CMK (cell line): ENCODE data around the gene DHX35.

ENCODE experiments used
- DNase-seq: peaks from one replicate; pipeline ENCODE4 v3.0.0-alpha.2; 2010; ENCODE audit warnings: low read depth

The DHX35 gene

DNA sequence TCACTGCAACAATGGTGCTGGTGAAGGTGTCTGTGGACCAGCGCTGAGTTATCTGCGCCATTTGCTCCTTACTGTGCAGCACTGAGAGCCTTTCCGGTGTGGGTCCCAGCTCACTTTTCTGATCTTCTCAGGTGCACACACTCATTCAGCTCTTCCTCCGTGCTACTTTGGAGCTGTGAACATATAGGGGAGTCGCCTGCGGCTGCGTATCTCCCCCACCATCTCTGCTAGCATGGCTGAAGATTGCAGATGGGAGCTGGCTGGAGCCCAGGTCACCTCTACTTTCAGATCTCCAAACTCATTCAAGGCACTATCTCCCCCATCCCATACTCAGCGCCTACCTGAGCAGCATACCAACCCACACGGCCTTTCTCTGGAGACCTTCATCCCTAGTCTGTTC lies 96.9 kb downstream of the DHX35 start:
- DNase-seq, result no peak

DNA sequence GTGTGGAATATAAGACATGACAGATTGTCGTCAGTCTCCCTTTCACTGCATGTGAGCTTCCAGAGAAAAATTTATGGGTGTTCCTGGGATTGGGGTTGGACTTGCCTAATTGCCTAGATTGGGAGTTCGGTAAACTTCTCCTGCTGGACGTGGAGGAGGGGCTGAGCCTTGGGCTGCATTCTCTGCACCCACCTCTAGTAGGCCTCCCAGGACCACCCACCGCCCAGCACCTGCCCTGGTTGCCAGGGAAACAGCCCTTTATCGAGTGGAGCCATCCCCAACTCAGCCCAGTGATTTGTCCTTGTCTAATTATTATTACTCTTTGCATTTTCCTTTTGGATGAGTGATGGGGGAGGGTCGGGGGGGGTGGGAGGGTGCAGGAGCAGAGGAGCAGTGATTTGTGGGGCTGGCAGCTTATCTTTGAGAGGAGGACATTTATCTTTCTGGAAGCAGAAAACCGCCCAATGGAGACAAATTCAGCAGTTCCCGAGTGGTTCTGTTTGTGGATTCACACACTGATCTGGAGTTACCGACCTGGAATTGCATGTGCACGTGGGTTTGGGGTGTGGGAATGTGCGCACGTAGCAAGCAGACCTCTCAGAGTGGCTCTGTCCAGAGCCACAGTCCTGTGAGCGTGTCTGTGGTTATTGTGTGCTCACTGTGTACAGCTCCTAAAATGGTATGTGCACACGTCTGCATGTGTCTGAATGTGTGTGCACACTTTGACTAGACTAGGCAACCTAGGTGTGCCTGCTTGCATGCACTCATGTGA lies 104.5 kb downstream of the DHX35 start:
- no peak for DNase-seq

- no peak for DNase-seq
Measured at GRCh38 chr20:39067526-39068216, 105.5 kb downstream of the DHX35 start.

- no peak for DNase-seq
Measured at GRCh38 chr20:39069976-39070375, 107.8 kb downstream of the DHX35 start.

DNA sequence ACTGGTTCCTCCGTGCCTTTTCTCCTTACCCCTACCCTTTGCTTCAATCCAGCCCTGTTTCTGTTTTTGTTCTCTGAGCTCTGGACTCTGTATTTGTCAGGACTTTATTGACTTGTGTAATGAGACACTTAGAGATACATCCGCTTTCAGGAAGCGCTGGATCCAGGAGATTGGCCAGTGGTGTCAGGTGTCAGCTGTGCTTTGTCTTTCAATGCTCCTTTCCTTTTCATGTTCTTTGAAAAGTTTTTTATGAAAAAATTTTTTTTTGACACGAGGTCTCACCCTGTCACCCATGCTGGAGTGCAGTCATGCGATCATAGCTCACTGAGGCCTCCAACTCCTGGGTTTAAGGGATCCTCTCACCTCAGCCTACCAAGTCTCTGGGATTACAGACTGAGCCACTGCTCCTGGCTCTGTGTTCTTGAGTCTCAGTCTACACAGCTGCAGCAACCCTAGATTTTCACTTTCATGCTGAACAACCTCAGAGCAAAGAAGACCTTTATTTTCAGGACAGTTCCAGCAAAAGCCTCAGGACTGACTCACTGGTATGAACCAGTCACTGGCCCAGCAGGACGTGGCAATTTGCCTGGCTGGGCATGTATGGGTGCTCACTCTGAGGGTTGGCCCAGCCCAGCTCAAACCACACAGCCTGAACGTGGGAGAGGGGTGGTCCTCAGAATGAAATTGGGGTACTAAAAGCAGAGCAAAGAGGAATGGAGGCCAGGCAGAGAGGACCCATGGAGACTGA lies 108.5 kb downstream of the DHX35 start:
- no peak for DNase-seq

- no peak for DNase-seq
Measured at GRCh38 chr20:39072132-39072531, 110.0 kb downstream of the DHX35 start.

DNA sequence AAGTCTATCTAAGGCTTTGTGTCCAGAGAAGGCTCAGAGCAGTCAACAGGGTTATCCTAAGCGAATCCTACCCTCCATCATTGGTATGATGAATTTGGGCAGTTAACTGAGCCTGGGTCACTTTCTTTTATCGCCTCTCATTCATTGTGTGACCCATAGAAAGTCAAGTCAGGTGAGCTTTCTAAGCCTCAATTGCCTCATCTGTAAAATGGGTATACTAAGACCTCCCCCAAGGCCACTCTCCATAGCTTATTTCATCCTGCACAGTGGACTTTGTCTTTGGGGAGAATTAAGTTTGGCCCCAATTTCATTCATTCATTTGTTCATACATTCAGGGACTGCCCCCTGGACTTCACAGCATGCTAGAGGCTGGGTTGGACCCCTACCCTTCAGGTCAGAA lies 110.5 kb downstream of the DHX35 start:
- DNase-seq, result no peak

- DNase-seq, result no peak
Measured at GRCh38 chr20:39075731-39076130, 113.6 kb downstream of the DHX35 start.

DNA sequence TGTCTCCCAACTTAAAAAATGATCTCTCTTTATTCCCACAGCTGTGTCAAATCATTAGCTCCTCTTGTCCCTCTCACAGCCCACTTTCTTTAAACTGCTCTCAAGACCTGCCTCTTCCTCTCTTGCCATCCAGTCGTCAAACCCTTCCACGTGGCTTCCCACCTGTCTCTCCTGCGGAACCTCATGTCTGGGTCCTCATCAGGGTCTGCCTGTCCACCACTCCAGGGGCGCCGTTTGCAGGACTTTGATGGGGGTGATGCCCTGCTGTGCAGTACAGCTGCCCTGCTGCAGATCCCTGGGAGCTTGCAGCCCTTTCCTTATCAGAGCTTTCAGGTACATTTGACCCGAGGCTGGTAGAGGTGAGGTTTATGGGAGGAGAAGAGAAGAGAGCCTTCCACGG lies 114.8 kb downstream of the DHX35 start:
- DNase-seq, result no peak

- no peak for DNase-seq
Measured at GRCh38 chr20:39080326-39080725, 118.2 kb downstream of the DHX35 start.

DNA sequence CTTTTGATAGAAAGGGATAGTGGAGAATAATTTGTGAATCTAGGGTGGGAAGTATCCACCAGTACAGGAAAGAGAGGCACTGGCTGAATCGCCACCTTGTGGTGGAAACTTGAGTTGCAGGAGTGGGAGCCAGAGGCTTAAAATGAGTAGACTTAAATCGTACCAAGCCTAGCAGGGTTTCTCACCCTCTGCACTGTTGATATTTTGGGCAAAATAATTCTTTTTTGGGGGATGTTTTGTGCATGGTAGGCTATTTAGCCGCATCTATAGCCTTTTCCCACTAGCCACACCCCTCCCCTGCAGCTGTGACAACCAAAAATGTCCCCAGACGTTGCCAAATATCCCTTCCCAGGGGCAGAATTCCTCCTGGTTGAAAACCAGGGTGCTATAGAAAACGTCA lies 119.1 kb downstream of the DHX35 start:
- peak; percentile 9 for DNase-seq

GRCh38 chr20:39082622-39083398 lies 120.7 kb downstream of the DHX35 start:
- DNase-seq, result no peak

GRCh38 chr20:39083761-39084160 lies 121.6 kb downstream of the DHX35 start:
- no peak for DNase-seq

DNA sequence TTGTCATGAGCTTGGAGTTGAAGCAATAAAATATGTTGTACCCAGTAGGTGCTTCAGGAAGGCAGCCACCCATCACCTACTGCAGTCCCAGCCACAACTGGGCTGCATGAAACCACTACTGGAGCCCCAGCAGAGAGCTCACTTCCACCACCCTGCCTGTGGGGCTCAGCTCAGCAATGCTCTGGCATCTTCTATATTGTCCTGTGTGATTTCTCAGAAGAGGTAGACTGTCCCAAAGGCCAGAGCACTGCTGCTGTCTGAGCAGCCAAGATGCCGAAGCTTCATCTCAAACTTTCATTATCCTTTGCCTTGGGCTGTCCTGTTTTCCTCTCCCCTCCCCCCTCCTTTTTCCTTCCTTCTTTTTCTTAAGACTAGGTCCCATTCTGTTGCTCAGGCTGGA lies 126.9 kb downstream of the DHX35 start:
- no peak for DNase-seq
